ENCODE measurements around the gene AMMECR1.

The AMMECR1 gene

DNA sequence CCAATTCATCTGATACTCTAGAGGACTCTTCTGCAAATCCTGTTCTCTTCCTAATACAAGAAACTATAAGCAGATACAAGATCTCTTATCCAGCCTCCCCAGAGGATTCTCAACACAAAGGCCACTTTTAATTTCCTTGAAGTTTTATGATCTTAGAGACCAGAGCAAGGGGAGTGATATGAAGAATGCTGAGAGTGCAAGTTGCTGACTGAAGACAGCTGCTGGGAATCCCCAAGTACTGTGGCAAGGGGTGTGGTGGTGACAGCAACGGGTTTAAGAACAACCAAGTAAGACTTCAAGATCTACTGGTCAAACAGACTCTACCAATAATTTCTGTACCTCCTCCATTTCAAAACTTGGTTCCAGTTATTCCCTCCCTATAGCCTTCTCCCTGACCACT lies 7.0 kb downstream of the AMMECR1 start:
- peak; percentile 55 for DNase-seq

DNA sequence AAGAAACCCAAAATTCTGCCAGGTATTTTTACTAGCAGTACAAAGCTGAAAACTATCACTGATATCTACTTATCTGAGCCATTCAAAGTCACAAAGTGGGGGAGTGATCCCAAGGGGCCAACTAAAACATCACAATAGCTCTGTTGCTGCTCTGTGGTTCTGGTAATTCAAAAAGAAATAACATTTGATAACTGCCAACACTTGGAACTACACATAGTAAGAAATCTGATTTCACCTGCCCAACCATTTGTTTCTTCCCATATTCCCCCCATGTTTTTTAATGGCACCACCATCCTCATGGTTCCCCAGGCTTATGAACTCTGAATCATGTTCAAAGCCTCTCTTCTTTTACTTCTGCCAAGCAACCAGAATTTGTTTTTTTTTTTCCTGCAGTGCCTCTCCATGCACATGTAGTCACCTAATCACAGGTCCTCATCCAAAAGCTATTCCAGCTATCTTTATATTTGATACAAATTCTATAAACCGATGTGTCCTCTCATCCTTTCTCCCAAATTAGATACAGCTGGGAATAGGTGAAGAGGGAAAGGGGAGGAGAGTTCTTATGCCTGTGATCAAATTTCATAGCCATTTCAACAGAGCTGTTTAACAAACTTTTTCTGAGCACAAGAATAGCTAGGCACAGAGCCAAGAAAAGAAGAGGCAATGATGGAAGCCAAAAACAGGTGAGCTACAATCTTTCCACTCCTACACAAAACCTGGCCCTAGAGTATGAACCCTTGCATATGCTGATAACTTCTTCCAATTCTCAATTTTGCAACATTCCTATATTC lies 7.7 kb downstream of the AMMECR1 start:
- DNase-seq, result no peak

DNA sequence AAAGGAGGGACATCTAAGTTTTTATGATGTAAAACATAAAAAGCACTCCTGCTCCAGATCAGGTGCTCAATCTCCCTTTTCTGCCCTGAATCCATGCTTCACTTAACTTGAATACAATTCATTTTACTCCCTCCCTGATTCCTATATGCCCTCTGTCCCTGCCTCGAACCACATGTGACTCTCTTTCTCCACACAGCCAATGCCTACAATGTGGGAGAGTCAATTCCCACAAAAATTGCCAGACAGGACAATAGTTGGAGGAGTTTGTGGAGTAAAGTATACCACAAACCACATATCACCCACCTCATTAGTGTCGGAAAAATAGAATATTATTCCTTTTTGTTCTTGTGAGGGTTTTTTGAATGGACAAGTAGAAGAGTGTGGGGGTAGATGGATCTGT lies 9.7 kb downstream of the AMMECR1 start:
- no peak for DNase-seq

DNA sequence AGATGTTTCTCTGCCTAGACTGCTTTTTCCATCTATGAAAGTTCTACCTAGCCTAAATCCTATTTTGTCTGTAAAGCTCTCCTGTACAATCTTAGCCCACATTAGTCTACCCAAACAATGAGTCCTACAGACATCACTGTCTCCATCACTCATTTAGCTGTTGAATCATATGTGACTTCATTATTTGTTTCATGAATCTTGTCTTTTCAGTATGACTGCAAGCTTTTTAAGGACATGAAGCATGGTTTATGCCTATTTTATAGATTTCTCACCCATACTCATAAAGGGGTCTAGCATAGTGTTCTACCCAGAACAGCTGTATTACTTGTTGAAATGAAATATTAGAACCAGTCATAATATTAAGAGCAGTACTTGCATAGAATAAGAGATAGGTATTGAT lies 13.0 kb downstream of the AMMECR1 start:
- DNase-seq, result peak; percentile 2

DNA sequence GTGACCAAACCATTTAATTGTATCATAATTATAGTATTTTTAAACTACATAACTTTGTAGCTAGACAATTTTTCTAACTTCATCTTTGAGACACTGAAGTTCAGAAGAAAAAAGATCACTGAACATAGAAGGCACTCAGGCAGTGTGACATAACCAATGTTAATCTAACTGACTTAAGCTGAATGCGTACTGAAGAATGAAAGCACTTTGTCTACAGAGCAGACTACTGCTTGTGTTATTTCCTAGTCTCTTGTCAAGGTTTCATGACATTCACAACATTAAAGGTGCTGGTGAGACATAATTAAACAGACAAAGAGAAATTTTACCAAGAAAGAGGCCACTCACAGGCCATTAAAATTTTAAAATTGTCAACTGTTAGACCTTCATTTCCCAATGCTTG lies 13.5 kb downstream of the AMMECR1 start:
- DNase-seq, result no peak

DNA sequence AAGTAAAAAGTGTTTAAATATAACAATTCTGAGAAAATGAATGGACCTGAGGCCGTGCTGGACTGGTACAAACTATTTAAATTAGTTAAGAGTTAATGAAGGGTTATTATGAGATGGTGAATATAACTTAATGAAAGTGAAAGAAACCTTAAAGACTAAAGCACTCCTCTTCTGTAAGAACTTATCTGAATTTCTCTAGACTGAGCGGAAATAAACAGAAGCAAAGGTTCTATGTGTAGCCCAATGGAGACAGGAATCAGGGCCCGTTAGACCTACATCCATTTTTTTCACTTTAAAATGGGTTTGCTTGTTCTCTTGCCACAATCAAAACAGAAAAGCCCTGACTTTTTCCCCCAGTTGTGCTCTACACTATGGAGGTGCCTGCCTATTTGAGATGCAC lies 14.9 kb downstream of the AMMECR1 start:
- no peak for DNase-seq

DNA sequence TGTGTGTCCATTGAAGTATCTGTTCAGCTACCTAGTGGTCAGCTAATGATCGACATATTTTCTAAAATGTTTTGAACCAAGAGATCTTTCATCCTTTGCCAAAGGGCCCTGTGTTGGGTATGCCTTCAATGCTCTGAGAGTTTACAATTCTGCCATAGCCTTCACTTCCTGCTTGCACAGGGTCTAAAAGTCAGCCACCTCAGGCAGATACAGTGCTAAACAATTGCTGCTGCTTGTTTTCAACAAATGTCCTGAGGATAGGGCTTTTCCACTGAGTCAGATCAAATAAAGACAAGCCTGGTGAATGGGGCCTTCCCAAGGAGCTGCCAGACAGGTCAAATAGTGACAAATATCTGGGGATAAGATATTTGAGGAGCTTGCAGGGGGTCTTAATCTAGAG lies 16.7 kb downstream of the AMMECR1 start:
- no peak for DNase-seq

DNA sequence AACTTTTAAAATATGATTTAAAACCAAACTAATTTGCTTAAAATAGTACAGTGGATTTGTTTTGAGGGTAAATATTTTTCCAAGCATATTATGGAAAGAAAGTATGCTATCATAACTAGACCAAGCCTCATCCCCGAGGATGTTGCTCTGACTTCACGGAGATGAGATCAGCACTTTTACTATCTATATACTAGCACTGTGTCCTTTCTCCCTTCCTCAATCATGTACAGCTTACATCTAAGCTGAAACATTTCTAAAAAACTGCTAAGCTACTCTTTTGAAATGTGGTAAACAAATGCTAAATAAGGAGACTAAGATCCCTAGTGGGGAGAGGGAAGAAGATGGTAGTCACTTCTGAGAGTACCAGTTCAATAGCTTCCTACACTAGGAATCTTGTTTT lies 23.8 kb downstream of the AMMECR1 start:
- no peak for DNase-seq

DNA sequence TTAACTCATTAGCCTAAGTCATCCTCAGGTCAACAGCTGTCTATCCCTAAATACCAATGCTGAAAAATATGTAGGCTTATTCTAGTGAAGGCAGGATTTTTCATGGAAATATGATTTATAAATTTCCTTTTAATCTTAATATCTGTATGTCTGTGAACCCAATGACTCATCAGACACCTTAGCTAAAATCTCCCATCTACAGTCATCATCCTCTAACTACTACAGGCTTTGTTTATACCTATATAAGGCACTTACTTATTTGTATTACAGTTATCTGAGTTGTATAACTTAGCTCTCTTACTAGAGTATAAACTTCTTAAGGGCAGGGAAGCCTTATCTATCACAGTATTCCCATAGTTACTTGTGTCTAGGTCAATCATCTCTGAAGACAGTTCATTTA lies 24.2 kb downstream of the AMMECR1 start:
- no peak for DNase-seq

DNA sequence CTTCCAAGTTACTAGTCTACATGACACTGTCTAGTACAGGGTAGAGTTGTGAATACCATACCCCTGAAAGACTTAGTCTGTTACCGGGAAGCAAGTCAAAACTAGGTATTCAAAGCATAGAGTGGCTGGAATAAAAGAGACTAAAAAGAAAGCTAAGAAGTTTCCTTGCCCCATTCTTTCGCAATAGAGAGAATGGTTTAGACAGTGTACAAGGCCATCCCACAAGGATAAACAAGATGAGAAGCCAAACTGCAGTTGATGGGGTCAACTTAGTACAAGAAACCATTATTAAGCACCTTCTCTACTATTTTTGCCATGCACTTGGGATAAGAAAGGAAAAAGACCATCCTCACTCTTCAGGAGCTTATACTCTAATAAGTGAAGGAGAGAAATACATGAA lies 30.3 kb downstream of the AMMECR1 start:
- no peak for DNase-seq

DNA sequence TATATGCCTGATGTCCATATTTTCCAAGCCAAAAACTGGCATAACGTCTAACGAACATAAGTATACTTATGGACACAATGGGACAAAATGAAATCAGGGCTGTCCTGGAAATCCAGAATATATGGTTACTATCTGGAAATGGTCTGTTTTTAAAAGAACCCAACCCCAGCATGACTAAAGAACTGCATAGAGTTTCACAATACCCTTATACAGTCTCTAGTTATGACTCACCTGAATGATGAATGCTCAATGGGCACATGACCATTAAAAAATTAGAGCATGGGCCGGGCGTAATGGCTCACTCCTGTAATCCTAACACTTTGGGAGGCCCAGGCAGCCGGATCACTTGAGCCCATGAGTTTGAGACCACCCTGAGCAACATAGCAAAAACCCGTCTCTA lies 31.8 kb downstream of the AMMECR1 start:
- peak; percentile 23 for DNase-seq

DNA sequence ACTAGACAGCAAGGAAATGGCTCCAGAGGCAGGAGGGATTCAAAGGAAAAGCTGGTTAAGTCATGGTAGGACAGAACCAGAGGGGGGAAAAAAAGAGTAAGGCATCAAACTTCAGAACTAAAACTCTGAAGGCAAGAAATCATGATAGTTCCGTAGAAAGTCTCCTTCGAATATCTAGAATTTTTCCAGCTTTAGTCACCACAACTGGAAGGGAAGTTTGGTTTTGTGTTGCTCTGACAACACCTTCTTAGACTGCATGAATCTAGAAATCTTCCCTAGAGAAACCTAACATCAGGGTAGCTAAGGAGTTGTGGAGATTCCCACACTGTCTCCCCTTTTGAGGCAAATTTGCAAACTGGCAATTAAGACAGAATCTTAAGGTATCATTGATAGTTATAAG lies 33.7 kb downstream of the AMMECR1 start:
- no peak for DNase-seq

DNA sequence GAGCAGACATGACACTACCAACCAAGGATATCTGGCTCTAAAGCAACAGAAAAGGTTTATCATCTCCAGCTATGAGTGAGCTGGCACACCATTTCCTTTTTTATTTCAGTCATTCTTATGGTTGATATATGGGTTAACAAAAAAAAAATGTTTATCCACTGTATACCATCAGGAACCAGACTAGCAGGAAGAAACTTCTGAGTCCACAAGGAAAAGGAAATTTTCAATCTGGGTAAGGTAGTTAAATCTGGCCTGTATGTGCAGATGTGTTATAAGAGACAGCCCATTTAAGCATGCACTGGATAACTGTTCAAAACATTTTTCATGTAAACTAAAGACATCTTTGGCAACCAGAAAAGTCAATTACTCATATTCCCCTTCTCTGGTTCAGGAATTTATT lies 35.0 kb downstream of the AMMECR1 start:
- DNase-seq, result no peak

DNA sequence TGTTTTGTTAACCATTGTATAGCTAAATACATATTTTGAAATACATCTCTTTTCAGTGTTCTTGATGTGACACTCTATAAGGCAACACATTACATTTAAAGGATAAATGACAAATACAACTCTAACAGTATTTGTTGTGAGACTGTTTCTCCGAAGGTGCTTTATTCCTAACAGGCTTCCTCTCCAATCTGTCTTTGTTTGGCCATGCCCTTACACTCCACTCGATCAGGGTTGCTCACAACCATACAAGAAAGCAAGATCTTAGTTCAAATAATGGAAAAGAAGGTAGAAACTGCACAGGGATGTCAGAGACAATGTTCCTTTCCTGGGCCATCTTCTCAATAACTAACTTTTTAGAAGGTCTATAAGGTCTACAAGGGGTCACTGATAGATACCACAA lies 36.5 kb downstream of the AMMECR1 start:
- no peak for DNase-seq

DNA sequence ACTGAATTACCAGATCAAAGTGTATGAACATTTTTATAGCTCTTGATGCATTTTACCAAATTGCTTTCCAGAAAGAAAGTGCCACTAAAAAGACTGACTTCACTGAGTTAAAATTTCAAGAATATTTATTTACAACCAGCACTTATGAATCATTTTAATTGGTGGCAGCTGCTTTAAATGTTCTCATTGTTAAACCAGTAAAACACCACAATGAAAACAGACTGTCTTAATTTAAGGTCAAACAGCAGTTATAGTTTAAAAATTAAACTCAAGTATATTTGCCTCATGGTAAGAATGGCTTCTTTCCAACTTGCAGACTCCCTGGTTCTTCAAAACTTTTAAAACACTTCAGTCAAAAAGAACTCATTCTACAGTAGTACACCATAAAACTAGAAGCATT lies 36.9 kb downstream of the AMMECR1 start:
- no peak for DNase-seq

DNA sequence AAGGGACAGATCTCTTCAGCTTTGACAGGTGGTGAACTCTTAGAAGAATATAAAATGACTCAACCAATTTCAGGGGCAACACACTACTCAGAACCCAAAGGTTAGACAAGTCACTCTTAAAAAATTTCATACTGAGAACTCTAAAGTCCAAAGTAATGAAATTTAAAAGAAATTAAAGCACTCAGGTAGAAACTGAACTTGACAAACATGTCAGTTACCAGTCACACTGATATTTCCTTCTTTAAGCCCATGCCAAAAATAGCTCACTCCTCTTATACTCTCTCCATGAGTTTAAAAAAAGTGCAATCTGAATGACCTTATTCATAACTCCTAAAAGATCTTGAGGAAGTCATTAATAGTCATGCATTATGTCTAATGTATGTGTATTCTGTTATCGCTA lies 40.3 kb downstream of the AMMECR1 start:
- DNase-seq, result no peak

DNA sequence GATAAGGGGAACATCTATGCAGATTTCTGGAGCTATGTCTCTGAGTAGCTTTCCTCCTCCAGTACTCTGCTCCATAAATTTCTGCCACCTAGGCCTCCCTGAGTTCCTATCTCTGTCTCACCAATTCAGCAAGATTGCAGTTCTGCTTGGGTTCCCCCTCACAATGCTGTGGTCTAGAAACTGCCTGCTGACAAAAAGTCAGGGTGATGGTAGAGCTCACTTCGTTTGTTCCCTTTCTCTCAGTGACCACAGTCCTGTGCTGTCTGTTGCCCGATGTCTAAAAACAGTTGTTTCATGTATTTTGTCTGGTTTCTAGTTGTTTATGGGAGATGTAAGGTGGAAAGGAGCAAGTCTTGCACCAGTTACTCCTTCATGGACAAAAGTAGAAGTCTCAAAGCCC lies 41.1 kb downstream of the AMMECR1 start:
- no peak for DNase-seq

DNA sequence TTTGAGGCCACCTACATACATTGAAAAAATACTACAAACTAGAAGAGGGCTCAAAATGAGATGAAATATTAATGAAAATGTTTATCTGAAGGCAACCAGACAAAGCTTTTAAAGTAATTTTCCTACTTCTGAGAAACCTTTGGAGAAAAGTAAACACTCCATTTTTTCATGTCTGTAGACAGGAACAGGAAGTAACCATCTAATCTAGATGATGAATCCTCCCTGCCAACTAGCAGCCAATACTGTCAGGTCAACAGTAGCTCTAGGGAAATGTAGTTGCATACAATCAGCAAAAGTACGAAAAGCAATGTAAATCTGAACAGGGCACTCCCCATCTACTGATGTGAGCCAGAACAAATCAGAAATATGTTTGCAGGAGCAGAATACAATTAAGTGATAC lies 49.0 kb downstream of the AMMECR1 start:
- no peak for DNase-seq

DNA sequence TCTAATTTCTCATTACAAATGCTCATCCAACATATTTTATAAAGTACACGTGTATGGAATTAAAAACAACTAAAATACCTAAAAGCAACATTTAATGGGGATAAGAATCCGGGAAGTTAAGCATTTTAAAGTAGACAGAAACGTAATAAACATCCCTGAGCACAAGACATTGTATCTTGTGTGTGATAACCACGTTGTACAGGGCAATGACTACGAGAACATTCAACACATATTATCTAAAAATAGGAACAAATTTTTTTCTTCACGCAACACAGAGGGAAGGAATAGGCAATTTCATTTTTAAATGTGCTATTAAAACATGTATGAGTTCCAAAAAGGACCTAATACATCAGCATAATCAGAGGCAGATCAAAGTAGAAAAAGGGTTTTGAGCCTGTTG lies 49.5 kb downstream of the AMMECR1 start:
- no peak for DNase-seq

DNA sequence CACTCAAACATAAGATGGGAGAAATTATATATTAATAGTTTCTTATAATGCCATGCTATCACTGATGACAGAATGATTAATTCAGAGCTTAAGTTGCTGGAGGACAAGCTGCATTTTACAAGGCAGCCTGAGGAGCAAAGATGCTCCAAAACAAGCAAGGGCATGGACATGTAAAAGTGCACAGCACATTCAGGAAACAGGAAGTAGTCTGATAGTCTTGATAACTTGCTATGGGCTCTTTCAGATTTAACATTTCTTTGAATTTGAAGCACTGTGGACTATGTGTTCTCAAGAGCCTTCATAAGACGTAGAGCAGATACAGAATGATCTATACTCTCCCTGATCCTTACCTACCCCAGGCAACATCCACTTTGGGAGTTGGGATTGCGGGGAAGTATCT lies 50.0 kb downstream of the AMMECR1 start:
- no peak for DNase-seq

DNA sequence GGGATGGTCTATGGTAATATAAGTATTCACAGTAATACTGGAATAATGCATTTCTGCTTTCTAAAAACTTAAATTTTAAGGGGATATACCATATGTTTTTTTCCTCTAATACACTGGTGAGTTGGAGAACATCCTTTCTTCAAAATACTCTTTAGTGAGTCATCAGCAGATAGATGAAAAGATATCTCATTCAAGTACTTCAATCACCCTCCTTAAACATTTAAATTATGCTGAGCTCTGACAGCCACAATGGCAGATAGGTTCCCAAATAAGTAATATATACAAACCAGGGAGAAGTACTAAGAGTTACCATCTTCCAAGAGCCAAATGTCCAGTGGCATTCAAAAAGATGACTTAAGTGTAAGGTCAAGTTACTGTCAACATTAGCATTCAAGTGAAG lies 52.2 kb downstream of the AMMECR1 start:
- DNase-seq, result no peak

DNA sequence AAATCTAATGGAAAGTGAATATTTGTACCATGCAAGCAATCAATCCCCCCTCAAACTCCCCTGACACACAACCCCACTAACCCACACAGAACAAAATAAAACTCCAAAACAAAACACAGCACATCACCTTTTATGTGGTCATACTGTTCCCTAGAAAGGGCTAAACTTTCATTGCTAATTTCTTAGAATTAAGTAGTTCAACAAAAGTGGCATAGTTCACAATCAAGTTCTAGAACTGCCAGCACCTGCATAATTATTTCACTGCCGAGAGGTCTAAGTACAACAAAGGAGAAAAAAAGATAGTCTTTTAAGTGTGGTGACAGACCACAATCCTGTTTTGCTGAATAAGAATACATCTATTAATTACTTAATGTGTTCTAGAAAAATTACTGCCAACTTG lies 58.8 kb downstream of the AMMECR1 start:
- DNase-seq, result no peak

DNA sequence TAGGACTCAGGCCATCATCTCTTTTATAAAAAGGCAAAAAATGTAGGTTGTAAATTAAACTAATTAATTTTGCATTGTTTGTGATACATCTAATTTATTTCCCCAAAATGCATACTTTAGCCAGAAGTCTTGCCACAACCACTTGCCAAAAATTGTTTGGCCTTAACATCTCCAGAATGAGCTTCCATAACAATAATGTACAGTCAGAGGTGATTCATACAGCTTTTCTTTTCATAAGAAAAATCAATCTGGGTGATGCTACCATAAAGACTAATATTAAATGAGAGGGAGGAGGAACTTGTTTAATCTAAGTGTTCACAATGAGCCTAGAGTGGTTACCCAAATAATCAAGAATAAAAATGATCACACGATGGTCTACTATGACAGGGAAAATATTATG lies 59.3 kb downstream of the AMMECR1 start:
- DNase-seq, result no peak

DNA sequence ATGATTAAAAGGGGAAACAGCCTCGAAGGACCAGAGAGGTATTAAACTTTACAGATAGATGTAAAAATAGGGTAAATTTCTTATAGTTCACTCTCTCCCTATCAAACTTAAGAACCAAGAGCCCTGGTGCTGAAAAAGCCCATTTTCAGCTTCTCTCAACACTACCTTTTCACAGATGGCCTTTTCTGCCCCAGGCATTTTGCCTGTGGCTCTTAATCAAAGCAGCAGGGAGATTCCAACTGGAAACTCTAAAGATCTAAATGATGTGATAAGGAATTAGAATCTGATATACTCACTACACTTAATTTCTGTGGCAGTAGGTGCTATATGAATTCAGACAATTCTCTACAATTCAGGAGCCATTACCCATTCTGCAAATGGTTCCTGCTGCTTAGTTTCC lies 60.0 kb downstream of the AMMECR1 start:
- DNase-seq, result no peak

DNA sequence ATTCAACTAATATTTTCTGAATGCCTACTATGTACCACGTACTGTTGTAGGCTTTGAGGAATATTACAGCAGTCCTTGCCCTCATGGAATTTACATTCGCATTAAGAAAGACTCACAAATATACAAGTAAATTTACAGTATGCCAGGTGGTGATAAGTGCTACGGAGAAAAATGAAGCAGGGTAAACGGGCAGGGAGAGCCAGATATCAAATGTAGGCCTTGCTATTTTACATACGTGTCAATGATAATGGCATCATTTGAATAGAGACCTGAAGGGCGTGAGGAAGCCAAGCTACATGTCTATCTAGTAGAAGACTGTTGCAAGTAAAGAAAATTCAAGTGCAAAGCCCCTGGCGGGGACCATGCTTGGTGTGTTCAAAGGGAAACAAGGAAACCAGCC lies 65.2 kb downstream of the AMMECR1 start:
- no peak for DNase-seq

DNA sequence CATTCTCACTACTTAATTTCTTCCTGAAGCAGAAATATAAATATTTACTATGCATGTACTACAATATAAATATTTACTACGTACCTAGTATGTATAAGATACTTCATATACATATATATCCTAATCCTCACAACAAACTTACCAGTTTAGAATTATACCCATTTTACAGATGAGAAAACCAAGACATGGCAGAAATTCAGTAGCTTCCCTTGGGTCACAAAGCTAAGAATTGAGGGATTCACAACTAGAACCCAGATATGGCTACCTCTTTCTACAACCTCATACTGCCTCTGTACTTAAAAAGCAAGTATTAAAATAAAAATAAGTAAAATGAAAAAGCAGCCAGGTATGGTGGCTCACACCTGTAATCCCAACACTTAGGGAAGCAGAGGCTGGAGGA lies 65.9 kb downstream of the AMMECR1 start:
- DNase-seq, result no peak

All from activated CD4-positive, alpha-beta T cell treated with anti-CD3 and anti-CD28 coated beads, Interleukin-10, Interleukin-2, amounts not matched to agents 100 ng/mL and 50 ng/mL, durations not matched to agents 16 hours and 8 hours (primary cell).